Stomach (tissue), 9 donors: ENCODE results near the gene CLIC2. TPM values are rescaled to one million over a fixed set of nuclear protein-coding genes. Genes with fewer than 3 reads are reported as not detected.

Experiments used
- DNase-seq, 2 donors: peaks; one replicate each; pipeline versions ENCODE4 v3.0.0 to v3.0.0-alpha.2; 2013 to 2019
- H3K27ac ChIP-seq, 5 donors: fragments of 200-600 bp in 4 of 5; sonication (generic) in 4 of 5; one replicate each; pipeline ENCODE4 v1.5.1; 2013 to 2019; ENCODE audit warnings: mild to moderate bottlenecking in 1 of 5, moderate library complexity in 1 of 5
- H3K27me3 ChIP-seq, 3 donors: fragments of 200-600 bp; sonication (generic); one replicate each; pipeline ENCODE4 v1.5.1; 2017 to 2019; ENCODE audit warnings: mixed run types in 1 of 3
- H3K36me3 ChIP-seq, 4 donors: fragments of 200-600 bp; sonication (generic); 1 replicate in 3 of 4; 2 replicates in 1 of 4; pipeline ENCODE4 v1.5.1; 2016 to 2019
- H3K4me1 ChIP-seq, 4 donors: fragments of 200-600 bp; sonication (generic); one replicate each; pipeline ENCODE4 v1.5.1; 2016 to 2019
- H3K4me3 ChIP-seq, 4 donors: fragments of 200-600 bp; sonication (generic) in 3 of 4; one replicate each; pipeline ENCODE4 v1.5.1; 2016 to 2019; ENCODE audit warnings: mild to moderate bottlenecking in 1 of 4
- H3K9me3 ChIP-seq, 4 donors: fragments of 200-600 bp; sonication (generic); one replicate each; pipeline ENCODE4 v1.5.1; 2016 to 2019
- EP300 ChIP-seq: sonication (generic); formaldehyde crosslinking; IDR thresholded peaks from one replicate; pipeline ENCODE4 v1.6.1; 2017; ENCODE audit warnings: antibody characterized with exemption
- POLR2A ChIP-seq, 4 donors: fragments of 450-650 bp; IDR thresholded peaks; one replicate each; pipeline ENCODE4 v1.6.1; 2016; ENCODE audit warnings: antibody characterized with exemption in 4 of 4, control low read depth in 2 of 4, mild to moderate bottlenecking in 1 of 4, moderate library complexity in 1 of 4
- POLR2AphosphoS5 ChIP-seq, 3 donors: sonication (generic); formaldehyde crosslinking; IDR thresholded peaks; one replicate each; pipeline ENCODE4 v1.6.1; 2016; ENCODE audit warnings: antibody characterized with exemption in 3 of 3
- WGBS, 5 donors: extraction: QIAGEN DNeasy Blood & Tissue Kit in 3 of 5; methylation state at CpG; one replicate each; pipeline versions ENCODE4 v1.1.5 to v1.1.7; 2013 to 2018; 5-methylcytosine and 5-hydroxymethylcytosine counted together
- intact Hi-C: fragments of 100-400 bp; cut with DNase I; formaldehyde crosslinking; loops from one replicate; pipeline ENCODE4 v1.15.1; 2023; ENCODE audit warnings: low total_unique reads
- polyA plus RNA-seq, 3 donors: library from polyadenylated mRNA; stranded (reverse); fragments of 200-250 nt; gene quantifications; one replicate each; pipeline ENCODE4 v1.2.3, GENCODE V29; 2013
- total RNA-seq, 5 donors: library from RNA; depleted of rRNA; stranded (reverse); fragments of >200 nt; gene quantifications; one replicate each; pipeline versions ENCODE4 v1.1.0 to v1.2.3, GENCODE V29; 2014 to 2016
- TF ChIP-seq, protein P1 (sequence below), 7 experiments: fragments of 450-650 bp in 4 of 7; fragments of 200-600 bp in 3 of 7; sonication (generic) in 3 of 7; IDR thresholded peaks; one replicate each; pipeline ENCODE4 v1.5.1; 2016 to 2019; ENCODE audit warnings: antibody characterized with exemption in 7 of 7, control low read depth in 2 of 7, mild to moderate bottlenecking in 1 of 7
- donor health status: healthy with polysubstance abuse.
- donor health status: Bipolar disorder and iron deficiency.
- donor health status: healthy.

Gene CLIC2
- total and polyA plus RNA-seq, 8 donors = 3.5 to 10.3 (median 6.9) TPM

DNA sequence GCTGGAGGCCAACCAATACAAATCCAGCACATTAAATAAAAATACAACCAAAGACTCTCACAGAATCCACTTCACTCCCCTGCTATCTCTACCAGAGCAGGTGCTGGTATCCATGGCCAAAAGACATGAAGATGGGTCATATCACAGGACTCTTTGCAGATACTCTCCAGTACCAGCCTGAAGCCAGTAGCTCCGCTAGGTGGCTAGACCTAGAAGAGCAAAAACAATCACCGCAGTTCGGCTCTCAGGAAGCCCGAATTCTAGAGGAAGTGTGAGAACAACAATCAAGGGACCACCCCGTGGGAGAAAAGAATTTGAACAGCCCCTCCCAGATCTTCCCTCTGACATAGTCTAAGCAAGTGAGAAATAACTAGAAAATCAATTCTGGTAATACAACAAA, 20.2 kb downstream of the CLIC2 start:
- intact Hi-C loops = no loop called here
- 76 to 90% (median 79%) methylated on average over 2 to 5 of the region's 5 CpGs for WGBS, 5 donors
- no peaks in the 10 kb centered on the region for H3K27me3 ChIP-seq
- no peaks in the 10 kb centered on the region for H3K4me1 ChIP-seq
- TF ChIP-seq, protein P1, sequence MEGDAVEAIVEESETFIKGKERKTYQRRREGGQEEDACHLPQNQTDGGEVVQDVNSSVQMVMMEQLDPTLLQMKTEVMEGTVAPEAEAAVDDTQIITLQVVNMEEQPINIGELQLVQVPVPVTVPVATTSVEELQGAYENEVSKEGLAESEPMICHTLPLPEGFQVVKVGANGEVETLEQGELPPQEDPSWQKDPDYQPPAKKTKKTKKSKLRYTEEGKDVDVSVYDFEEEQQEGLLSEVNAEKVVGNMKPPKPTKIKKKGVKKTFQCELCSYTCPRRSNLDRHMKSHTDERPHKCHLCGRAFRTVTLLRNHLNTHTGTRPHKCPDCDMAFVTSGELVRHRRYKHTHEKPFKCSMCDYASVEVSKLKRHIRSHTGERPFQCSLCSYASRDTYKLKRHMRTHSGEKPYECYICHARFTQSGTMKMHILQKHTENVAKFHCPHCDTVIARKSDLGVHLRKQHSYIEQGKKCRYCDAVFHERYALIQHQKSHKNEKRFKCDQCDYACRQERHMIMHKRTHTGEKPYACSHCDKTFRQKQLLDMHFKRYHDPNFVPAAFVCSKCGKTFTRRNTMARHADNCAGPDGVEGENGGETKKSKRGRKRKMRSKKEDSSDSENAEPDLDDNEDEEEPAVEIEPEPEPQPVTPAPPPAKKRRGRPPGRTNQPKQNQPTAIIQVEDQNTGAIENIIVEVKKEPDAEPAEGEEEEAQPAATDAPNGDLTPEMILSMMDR (IDR thresholded peaks at IDR 0.05) = no peak
- TF ChIP-seq POLR2A (IDR thresholded peaks at IDR 0.05) = no peak
- TF ChIP-seq EP300 = no peak
- TF ChIP-seq POLR2AphosphoS5 (IDR thresholded peaks at IDR 0.05) = no peak
- peaks cover 0 to 33% (median 17%) of the 10 kb centered on the region in 4 donors for H3K9me3 ChIP-seq
- no peaks in the 10 kb centered on the region for H3K36me3 ChIP-seq
- H3K27ac ChIP-seq = no peak overlapping the region
- no peak overlapping the region for H3K4me3 ChIP-seq
- DNase-seq = no peak

GRCh38 chrX:155313766-155314165, 20.6 kb downstream of the CLIC2 start:
- TF ChIP-seq, protein P1 (IDR thresholded peaks at IDR 0.05) = no peak
- TF ChIP-seq EP300 (no peak), POLR2A (IDR thresholded peaks at IDR 0.05) (no peak), POLR2AphosphoS5 (IDR thresholded peaks at IDR 0.05) (no peak)
- no peak for DNase-seq
- no peaks in the 10 kb centered on the region for H3K27me3 ChIP-seq
- 79 to 100% (median 85%) methylated on average over 1 to 4 of the region's 4 CpGs for WGBS, 5 donors
- H3K4me1 ChIP-seq = no peaks in the 10 kb centered on the region
- peaks cover 0 to 33% (median 16%) of the 10 kb centered on the region in 4 donors for H3K9me3 ChIP-seq
- intact Hi-C loops = no loop called here
- no peak overlapping the region for H3K27ac ChIP-seq
- no peak overlapping the region for H3K4me3 ChIP-seq
- no peaks in the 10 kb centered on the region for H3K36me3 ChIP-seq

DNA sequence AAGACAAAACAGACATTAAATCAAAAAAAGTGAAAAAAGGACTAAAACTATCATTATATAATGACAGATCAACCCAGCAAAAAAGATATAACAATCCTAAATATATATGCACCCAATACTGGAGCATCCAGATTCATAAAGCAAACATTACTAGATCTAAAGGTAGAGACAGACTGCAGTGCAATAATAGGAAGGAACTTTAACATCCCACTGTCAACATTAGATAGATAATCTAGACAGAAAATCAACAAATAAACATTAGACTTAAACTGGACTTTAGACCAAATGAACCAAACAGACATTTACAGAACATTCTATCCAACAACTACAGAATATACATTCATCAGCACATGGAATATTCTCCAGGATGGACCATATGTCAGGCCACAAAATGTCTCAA, 40.6 kb downstream of the CLIC2 start:
- H3K4me3 ChIP-seq = no peak overlapping the region
- no peak overlapping the region for H3K27ac ChIP-seq
- TF ChIP-seq, protein P1 (IDR thresholded peaks at IDR 0.05) = no peak
- TF ChIP-seq POLR2AphosphoS5 (IDR thresholded peaks at IDR 0.05) (no peak), POLR2A (IDR thresholded peaks at IDR 0.05) (no peak)
- H3K9me3 ChIP-seq = no peaks in the 10 kb centered on the region
- intact Hi-C loops = no loop called here
- H3K27me3 ChIP-seq = no peaks in the 10 kb centered on the region
- peaks cover 0 to 6% (median 0%) of the 10 kb centered on the region in 4 donors for H3K36me3 ChIP-seq
- no peaks in the 10 kb centered on the region for H3K4me1 ChIP-seq
- no peak for DNase-seq

GRCh38 chrX:155279873-155280272, 54.5 kb downstream of the CLIC2 start:
- DNase-seq = no peak
- no peak overlapping the region for H3K4me3 ChIP-seq
- H3K4me1 ChIP-seq = no peaks in the 10 kb centered on the region
- WGBS, 5 donors = 86 to 100% (median 91%) methylated on average over 1 of the region's 1 CpG
- peaks cover 0 to 4% (median 0%) of the 10 kb centered on the region in 4 donors for H3K36me3 ChIP-seq
- TF ChIP-seq POLR2AphosphoS5 (IDR thresholded peaks at IDR 0.05) (no peak), EP300 (no peak), POLR2A (IDR thresholded peaks at IDR 0.05) (no peak)
- TF ChIP-seq, protein P1 (IDR thresholded peaks at IDR 0.05) = no peak
- H3K27ac ChIP-seq = no peak overlapping the region
- H3K27me3 ChIP-seq = no peaks in the 10 kb centered on the region
- intact Hi-C loops = no loop called here
- no peaks in the 10 kb centered on the region for H3K9me3 ChIP-seq
